ENCODE measurements around the gene CPM.

- TF ChIP-seq ELK1 (IDR thresholded peaks at IDR 0.05; ENCODE audit: low read depth, low read length) = no peak
- TF ChIP-seq CEBPB (IDR thresholded peaks at IDR 0.05) = no peak
- TF ChIP-seq POLR2A (IDR thresholded peaks at IDR 0.05; ENCODE audit: low read length) = no peak
- TF ChIP-seq ESRRA (IDR thresholded peaks at IDR 0.05; ENCODE audit: borderline replicate concordance, low read length) = no peak
Observed at GRCh38 chr12:68825569-68826217, 107.3 kb downstream of the CPM start.

Measured in A549 (cell line).